SK-N-SH (cell line): Measurements from ENCODE around the gene DAB1.

Experiments used
- EP300 ChIP-seq, 2 experiments: IDR thresholded peaks; 2 replicates each; pipeline versions ENCODE4 v1.4.0 to v1.6.1; 2012; ENCODE audit warnings: borderline replicate concordance in 1 of 2, low read depth in 1 of 2, low read length in 1 of 2
- EZH2phosphoT487 ChIP-seq: fragments of 200-600 bp; sonication (generic); IDR thresholded peaks from 2 replicates; pipeline ENCODE4 v1.6.1; 2017; ENCODE audit warnings: low read depth, mixed run types, mild to moderate bottlenecking, antibody characterized with exemption, moderate library complexity, borderline replicate concordance
- FOXJ3 ChIP-seq: sonication (generic); formaldehyde crosslinking; IDR thresholded peaks from 2 replicates; pipeline ENCODE4 v1.5.1; 2020; ENCODE audit warnings: mild to moderate bottlenecking, missing genetic modification reagents
- FOXM1 ChIP-seq: IDR thresholded peaks from 2 replicates; pipeline ENCODE4 v1.4.0; 2012; ENCODE audit warnings: low read depth, mild to moderate bottlenecking
- IRF3 ChIP-seq: fragments of 150-350 bp; IDR thresholded peaks from 2 replicates; pipeline ENCODE4 v1.6.1; 2016; ENCODE audit warnings: mild to moderate bottlenecking, low read depth, low read length
- JUND ChIP-seq: IDR thresholded peaks from 2 replicates; pipeline ENCODE4 v1.4.0; 2012
- POLR2AphosphoS5 ChIP-seq: IDR thresholded peaks from 2 replicates; pipeline ENCODE4 v1.6.1; 2012; ENCODE audit warnings: low read depth, low read length
- RAD21 ChIP-seq: IDR thresholded peaks from 2 replicates; pipeline ENCODE4 v1.6.1; 2012; ENCODE audit warnings: mild to moderate bottlenecking, low read length
- RCOR1 ChIP-seq: fragments of 150-350 bp; IDR thresholded peaks from 2 replicates; pipeline ENCODE4 v1.6.1; 2017; ENCODE audit warnings: antibody characterized with exemption, low read length
- RXRA ChIP-seq: IDR thresholded peaks from 2 replicates; pipeline ENCODE4 v1.4.0; 2012; ENCODE audit warnings: low read depth, mild to moderate bottlenecking, borderline replicate concordance
- SMC3 ChIP-seq: IDR thresholded peaks from 2 replicates; pipeline ENCODE4 v1.6.1; 2012; ENCODE audit warnings: low read depth, low read length, improper control_type of control experiment
- TCF12 ChIP-seq: IDR thresholded peaks from 2 replicates; pipeline ENCODE4 v1.4.0; 2012
- TF ChIP-seq, protein P1 (sequence below): fragments of 200-600 bp; sonication (generic); IDR thresholded peaks from 2 replicates; pipeline ENCODE4 v1.6.1; 2017; ENCODE audit warnings: antibody characterized with exemption, mild to moderate bottlenecking, moderate library complexity
- TF ChIP-seq, protein P2 (sequence below): IDR thresholded peaks from 2 replicates; pipeline ENCODE4 v1.6.1; 2012; ENCODE audit warnings: mild to moderate bottlenecking, low read depth, low read length, moderate library complexity

DNA sequence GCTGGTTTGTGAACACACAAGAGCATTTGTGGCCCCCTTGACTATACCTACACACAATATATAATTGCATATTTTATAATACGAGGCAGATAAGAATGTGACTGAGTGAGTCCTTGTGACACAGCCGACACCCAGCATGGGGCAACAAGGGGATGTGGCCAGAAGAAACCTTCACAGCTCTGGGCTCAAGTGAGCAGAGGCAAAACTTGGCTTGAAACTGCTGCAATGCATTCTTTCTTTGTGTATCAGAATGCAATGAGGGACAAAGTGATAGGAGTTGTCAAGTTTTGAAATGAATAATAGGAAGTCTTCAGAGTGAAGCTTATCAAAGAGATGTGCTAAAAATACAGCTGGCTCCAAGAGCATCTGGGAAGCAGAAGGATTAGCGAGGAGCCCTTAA is 334.0 kb downstream of the DAB1 start:
- no peak for TF ChIP-seq EZH2phosphoT487
- no peak for TF ChIP-seq TCF12
- TF ChIP-seq, protein P1, sequence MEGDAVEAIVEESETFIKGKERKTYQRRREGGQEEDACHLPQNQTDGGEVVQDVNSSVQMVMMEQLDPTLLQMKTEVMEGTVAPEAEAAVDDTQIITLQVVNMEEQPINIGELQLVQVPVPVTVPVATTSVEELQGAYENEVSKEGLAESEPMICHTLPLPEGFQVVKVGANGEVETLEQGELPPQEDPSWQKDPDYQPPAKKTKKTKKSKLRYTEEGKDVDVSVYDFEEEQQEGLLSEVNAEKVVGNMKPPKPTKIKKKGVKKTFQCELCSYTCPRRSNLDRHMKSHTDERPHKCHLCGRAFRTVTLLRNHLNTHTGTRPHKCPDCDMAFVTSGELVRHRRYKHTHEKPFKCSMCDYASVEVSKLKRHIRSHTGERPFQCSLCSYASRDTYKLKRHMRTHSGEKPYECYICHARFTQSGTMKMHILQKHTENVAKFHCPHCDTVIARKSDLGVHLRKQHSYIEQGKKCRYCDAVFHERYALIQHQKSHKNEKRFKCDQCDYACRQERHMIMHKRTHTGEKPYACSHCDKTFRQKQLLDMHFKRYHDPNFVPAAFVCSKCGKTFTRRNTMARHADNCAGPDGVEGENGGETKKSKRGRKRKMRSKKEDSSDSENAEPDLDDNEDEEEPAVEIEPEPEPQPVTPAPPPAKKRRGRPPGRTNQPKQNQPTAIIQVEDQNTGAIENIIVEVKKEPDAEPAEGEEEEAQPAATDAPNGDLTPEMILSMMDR = no peak
- TF ChIP-seq FOXJ3 (CRISPR knock-in tag) = no peak
- no peak for TF ChIP-seq SMC3
- TF ChIP-seq RXRA = no peak
- TF ChIP-seq FOXM1 = no peak
- no peak for TF ChIP-seq RAD21
- TF ChIP-seq EP300 (IDR thresholded peaks at IDR 0.05; ENCODE audit: borderline replicate concordance in 1 of 2, low read depth in 1 of 2, low read length in 1 of 2) = no peak
- no peak for TF ChIP-seq POLR2AphosphoS5
- no peak for TF ChIP-seq JUND
- TF ChIP-seq, protein P2, sequence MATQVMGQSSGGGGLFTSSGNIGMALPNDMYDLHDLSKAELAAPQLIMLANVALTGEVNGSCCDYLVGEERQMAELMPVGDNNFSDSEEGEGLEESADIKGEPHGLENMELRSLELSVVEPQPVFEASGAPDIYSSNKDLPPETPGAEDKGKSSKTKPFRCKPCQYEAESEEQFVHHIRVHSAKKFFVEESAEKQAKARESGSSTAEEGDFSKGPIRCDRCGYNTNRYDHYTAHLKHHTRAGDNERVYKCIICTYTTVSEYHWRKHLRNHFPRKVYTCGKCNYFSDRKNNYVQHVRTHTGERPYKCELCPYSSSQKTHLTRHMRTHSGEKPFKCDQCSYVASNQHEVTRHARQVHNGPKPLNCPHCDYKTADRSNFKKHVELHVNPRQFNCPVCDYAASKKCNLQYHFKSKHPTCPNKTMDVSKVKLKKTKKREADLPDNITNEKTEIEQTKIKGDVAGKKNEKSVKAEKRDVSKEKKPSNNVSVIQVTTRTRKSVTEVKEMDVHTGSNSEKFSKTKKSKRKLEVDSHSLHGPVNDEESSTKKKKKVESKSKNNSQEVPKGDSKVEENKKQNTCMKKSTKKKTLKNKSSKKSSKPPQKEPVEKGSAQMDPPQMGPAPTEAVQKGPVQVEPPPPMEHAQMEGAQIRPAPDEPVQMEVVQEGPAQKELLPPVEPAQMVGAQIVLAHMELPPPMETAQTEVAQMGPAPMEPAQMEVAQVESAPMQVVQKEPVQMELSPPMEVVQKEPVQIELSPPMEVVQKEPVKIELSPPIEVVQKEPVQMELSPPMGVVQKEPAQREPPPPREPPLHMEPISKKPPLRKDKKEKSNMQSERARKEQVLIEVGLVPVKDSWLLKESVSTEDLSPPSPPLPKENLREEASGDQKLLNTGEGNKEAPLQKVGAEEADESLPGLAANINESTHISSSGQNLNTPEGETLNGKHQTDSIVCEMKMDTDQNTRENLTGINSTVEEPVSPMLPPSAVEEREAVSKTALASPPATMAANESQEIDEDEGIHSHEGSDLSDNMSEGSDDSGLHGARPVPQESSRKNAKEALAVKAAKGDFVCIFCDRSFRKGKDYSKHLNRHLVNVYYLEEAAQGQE = no peak
- TF ChIP-seq RCOR1 = no peak
- no peak for TF ChIP-seq IRF3
